Transverse colon (tissue), 4 donors: Measurements from ENCODE around the gene HIP1R. TPM values are rescaled to one million over a fixed set of nuclear protein-coding genes. Genes with fewer than 3 reads are reported as not detected.

Experiments
- DNase-seq: peaks from one replicate; pipeline ENCODE4 v3.0.0-alpha.2; 2019
- H3K27ac ChIP-seq, 4 donors: fragments of 200-600 bp; sonication (generic); 2 replicates each; pipeline ENCODE4 v1.5.1; 2016 to 2018; ENCODE audit warnings: inconsistent platforms in 4 of 4
- H3K27me3 ChIP-seq: fragments of 200-600 bp; sonication (generic); 2 replicates; pipeline ENCODE4 v1.5.1; 2017; ENCODE audit warnings: inconsistent platforms
- H3K36me3 ChIP-seq, 4 donors: fragments of 200-600 bp; sonication (generic); 2 replicates each; pipeline ENCODE4 v1.5.1; 2017 to 2019; ENCODE audit warnings: inconsistent platforms in 4 of 4
- H3K4me1 ChIP-seq, 4 donors: fragments of 200-600 bp; sonication (generic); 2 replicates each; pipeline ENCODE4 v1.5.1; 2017 to 2020; ENCODE audit warnings: inconsistent platforms in 4 of 4
- H3K4me3 ChIP-seq, 4 donors: fragments of 200-600 bp; sonication (generic); 1 replicate in 1 of 4; 2 replicates in 3 of 4; pipeline versions ENCODE4 v1.5.1 to v1.6.1; 2017 to 2019; ENCODE audit warnings: inconsistent platforms in 4 of 4
- H3K9me3 ChIP-seq, 2 donors: fragments of 200-600 bp; sonication (generic); 2 replicates each; pipeline ENCODE4 v1.5.1; 2017 to 2019; ENCODE audit warnings: inconsistent platforms in 2 of 2
- EP300 ChIP-seq: sonication (generic); formaldehyde crosslinking; IDR thresholded peaks from one replicate; pipeline ENCODE4 v1.6.1; 2017; ENCODE audit warnings: antibody characterized with exemption, low read depth
- POLR2A ChIP-seq: fragments of 450-650 bp; IDR thresholded peaks from one replicate; pipeline ENCODE4 v1.6.1; 2016; ENCODE audit warnings: antibody characterized with exemption, mild to moderate bottlenecking, moderate library complexity
- POLR2AphosphoS5 ChIP-seq, 3 donors: sonication (generic); formaldehyde crosslinking; IDR thresholded peaks; one replicate each; pipeline ENCODE4 v1.6.1; 2016; ENCODE audit warnings: antibody characterized with exemption in 3 of 3
- WGBS, 2 donors: methylation state at CpG; one replicate each; pipeline ENCODE4 v1.1.5; 2018; ENCODE audit warnings: low coverage in 1 of 2; 5-methylcytosine and 5-hydroxymethylcytosine counted together
- in situ Hi-C, 4 donors: fragments of 200-750 bp; cut with MboI; loops; one replicate each; pipeline versions ENCODE4 v1.15.0 to v1.15.1; 2017; ENCODE audit warnings: low sequenced_read_pairs in 3 of 4, low pct_ligation_motif_present in 1 of 4, low pct_unique_long_range_greater_than_20kb in 1 of 4
- intact Hi-C: fragments of 100-400 bp; cut with DNase I; formaldehyde crosslinking; loops from one replicate; pipeline ENCODE4 v1.15.1; 2023; ENCODE audit warnings: low total_unique reads
- total RNA-seq, 4 donors: library from RNA; depleted of rRNA; stranded (reverse); fragments of >200 nt; gene quantifications; one replicate each; pipeline ENCODE4 v1.1.0, GENCODE V29; 2016
- TF ChIP-seq, protein P1 (sequence below), 5 experiments: fragments of 200-600 bp in 3 of 5; fragments of 450-650 bp in 2 of 5; sonication (generic) in 3 of 5; IDR thresholded peaks; 1 replicate in 2 of 5; 2 replicates in 3 of 5; pipeline ENCODE4 v1.5.1; 2016 to 2017; ENCODE audit warnings: antibody characterized with exemption in 5 of 5, inconsistent platforms in 3 of 5, mild to moderate bottlenecking in 2 of 5, moderate library complexity in 1 of 5

The HIP1R gene
- total RNA-seq, 4 donors from 2014 or later: 72.4 to 459 (median 146) TPM

- peak; percentile 71 for DNase-seq
- intact Hi-C loops (loop anchor here (5.0 kb wide), 1 partner anchor 280 kb away; no protein-coding TSS in a partner anchor), in situ Hi-C loops (no loop called here)
- TF ChIP-seq EP300: no peak
- TF ChIP-seq, protein P1, sequence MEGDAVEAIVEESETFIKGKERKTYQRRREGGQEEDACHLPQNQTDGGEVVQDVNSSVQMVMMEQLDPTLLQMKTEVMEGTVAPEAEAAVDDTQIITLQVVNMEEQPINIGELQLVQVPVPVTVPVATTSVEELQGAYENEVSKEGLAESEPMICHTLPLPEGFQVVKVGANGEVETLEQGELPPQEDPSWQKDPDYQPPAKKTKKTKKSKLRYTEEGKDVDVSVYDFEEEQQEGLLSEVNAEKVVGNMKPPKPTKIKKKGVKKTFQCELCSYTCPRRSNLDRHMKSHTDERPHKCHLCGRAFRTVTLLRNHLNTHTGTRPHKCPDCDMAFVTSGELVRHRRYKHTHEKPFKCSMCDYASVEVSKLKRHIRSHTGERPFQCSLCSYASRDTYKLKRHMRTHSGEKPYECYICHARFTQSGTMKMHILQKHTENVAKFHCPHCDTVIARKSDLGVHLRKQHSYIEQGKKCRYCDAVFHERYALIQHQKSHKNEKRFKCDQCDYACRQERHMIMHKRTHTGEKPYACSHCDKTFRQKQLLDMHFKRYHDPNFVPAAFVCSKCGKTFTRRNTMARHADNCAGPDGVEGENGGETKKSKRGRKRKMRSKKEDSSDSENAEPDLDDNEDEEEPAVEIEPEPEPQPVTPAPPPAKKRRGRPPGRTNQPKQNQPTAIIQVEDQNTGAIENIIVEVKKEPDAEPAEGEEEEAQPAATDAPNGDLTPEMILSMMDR (IDR thresholded peaks at IDR 0.05): no peak
- TF ChIP-seq POLR2AphosphoS5 (IDR thresholded peaks at IDR 0.05): peak in 2 of 3 donors; percentile 18 to 49
- TF ChIP-seq POLR2A: peak; percentile 11
- Histone ChIP-seq H3K27me3 (no peaks in the 10 kb centered on the region), H3K27ac (peak overlapping the region; percentile 93 to 98 (median 95)), H3K9me3 (no peaks in the 10 kb centered on the region), H3K36me3 (no peaks in the 10 kb centered on the region), H3K4me3 (no peak overlapping the region), H3K4me1 (peaks cover 50 to 92% (median 74%) of the 10 kb centered on the region in 4 donors)
- 50 to 59% methylated on average over 7 to 10 of the region's 10 CpGs for WGBS, 2 donors
Measured at GRCh38 chr12:122886851-122887818, 51.9 kb downstream of the HIP1R start.

- no peaks in the 10 kb centered on the region for H3K27me3 ChIP-seq
- in situ Hi-C loops: no loop called here
- no peaks in the 10 kb centered on the region for H3K36me3 ChIP-seq
- H3K9me3 ChIP-seq: no peaks in the 10 kb centered on the region
- 48 to 49% methylated on average over 4 to 5 of the region's 5 CpGs for WGBS, 2 donors
- H3K4me1 ChIP-seq: peaks cover 54 to 97% (median 81%) of the 10 kb centered on the region in 4 donors
- intact Hi-C loops: loop anchor here (5.0 kb wide), 1 partner anchor 281 kb away; no protein-coding TSS in a partner anchor
- peak overlapping the region in 1 of 4 donors; percentile 5 for H3K4me3 ChIP-seq
- peak overlapping the region; percentile 93 to 98 (median 95) for H3K27ac ChIP-seq
- no peak for TF ChIP-seq POLR2A
- TF ChIP-seq, protein P1 (IDR thresholded peaks at IDR 0.05): no peak
- no peak for TF ChIP-seq EP300
- TF ChIP-seq POLR2AphosphoS5 (IDR thresholded peaks at IDR 0.05): no peak
- no peak for DNase-seq
Measured at GRCh38 chr12:122887819-122888212, 52.6 kb downstream of the HIP1R start.

DNA sequence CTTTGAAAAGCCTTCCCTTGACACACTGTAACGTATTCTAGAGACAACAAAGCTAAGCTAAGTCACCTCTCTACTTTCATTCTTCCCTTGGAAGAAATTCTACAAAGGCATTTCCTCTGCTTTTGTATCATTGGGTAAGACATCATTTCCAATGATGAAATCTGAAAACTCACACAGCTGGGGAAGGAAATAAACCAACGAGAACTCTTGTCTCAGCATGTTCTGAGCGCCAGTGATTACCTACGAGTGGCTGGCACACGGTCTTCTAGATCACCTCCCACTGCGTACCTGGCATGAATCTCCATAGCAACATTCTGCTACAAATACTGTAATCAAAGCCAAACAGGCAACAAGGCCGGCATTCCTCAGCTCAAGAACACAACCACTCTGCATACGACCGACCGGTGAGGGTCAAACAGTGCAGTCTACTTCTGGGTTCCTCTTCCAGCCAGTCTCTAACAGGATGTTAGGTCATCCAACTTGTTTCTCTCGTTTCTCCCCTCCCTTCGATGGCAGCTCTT is 53.0 kb downstream of the HIP1R start:
- no peaks in the 10 kb centered on the region for H3K36me3 ChIP-seq
- DNase-seq: peak; percentile 78
- H3K27me3 ChIP-seq: no peaks in the 10 kb centered on the region
- whole genome bisulfite sequencing, 2 donors: 17 to 31% methylated on average over 6 to 12 of the region's 12 CpGs
- in situ Hi-C loops: no loop called here
- peak overlapping the region in 1 of 4 donors; percentile 5 for H3K4me3 ChIP-seq
- peaks cover 56 to 97% (median 85%) of the 10 kb centered on the region in 4 donors for H3K4me1 ChIP-seq
- no peaks in the 10 kb centered on the region for H3K9me3 ChIP-seq
- peak overlapping the region; percentile 93 to 98 (median 95) for H3K27ac ChIP-seq
- TF ChIP-seq, protein P1 (IDR thresholded peaks at IDR 0.05): no peak
- peak; percentile 69 for TF ChIP-seq POLR2A
- TF ChIP-seq EP300: peak; percentile 52
- peak; percentile 55 to 84 (median 80) for TF ChIP-seq POLR2AphosphoS5 (IDR thresholded peaks at IDR 0.05)
- intact Hi-C loops: loop anchor here (5.0 kb wide), 1 partner anchor 281 kb away; no protein-coding TSS in a partner anchor
